Measurements from ENCODE around the gene TMEM208. TPM values are rescaled to one million over a fixed set of nuclear protein-coding genes. Genes with fewer than 3 reads are reported as not detected.

Gene TMEM208
- total RNA-seq, 4 donors from 2014 or later = 19.5 to 26.7 (median 23.8) TPM

GRCh38 chr16:67191411-67191994 lies 35.4 kb upstream of the TMEM208 start:
- H3K4me1 ChIP-seq = peaks cover 33 to 37% (median 37%) of the 10 kb centered on the region in 4 donors
- WGBS = 23% methylated on average over 9 of the region's 9 CpGs
- peak overlapping the region; percentile 79 to 94 (median 85) for H3K4me3 ChIP-seq
- no peaks in the 10 kb centered on the region for H3K9me3 ChIP-seq
- TF ChIP-seq POLR2AphosphoS5 (IDR thresholded peaks at IDR 0.05) = no peak
- no peak for TF ChIP-seq POLR2A (IDR thresholded peaks at IDR 0.05; ENCODE audit: low read depth)
- TF ChIP-seq EP300 (IDR thresholded peaks at IDR 0.05) = no peak
- TF ChIP-seq, protein P1, sequence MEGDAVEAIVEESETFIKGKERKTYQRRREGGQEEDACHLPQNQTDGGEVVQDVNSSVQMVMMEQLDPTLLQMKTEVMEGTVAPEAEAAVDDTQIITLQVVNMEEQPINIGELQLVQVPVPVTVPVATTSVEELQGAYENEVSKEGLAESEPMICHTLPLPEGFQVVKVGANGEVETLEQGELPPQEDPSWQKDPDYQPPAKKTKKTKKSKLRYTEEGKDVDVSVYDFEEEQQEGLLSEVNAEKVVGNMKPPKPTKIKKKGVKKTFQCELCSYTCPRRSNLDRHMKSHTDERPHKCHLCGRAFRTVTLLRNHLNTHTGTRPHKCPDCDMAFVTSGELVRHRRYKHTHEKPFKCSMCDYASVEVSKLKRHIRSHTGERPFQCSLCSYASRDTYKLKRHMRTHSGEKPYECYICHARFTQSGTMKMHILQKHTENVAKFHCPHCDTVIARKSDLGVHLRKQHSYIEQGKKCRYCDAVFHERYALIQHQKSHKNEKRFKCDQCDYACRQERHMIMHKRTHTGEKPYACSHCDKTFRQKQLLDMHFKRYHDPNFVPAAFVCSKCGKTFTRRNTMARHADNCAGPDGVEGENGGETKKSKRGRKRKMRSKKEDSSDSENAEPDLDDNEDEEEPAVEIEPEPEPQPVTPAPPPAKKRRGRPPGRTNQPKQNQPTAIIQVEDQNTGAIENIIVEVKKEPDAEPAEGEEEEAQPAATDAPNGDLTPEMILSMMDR (IDR thresholded peaks at IDR 0.05) = no peak
- no peaks in the 10 kb centered on the region for H3K27me3 ChIP-seq
- DNase-seq (ENCODE audit: extremely low spot score) = no peak
- intact Hi-C loops (cut with DNase I) = no loop called here
- peak overlapping the region in 2 of 4 donors; percentile 15 to 86 for H3K27ac ChIP-seq (replicated peaks in 1 of 4)
- H3K36me3 ChIP-seq = peaks cover 23 to 32% (median 31%) of the 10 kb centered on the region in 4 donors

- WGBS = 0% methylated on average over 11 of the region's 54 CpGs
- peak within 1 kb of the TSS; percentile 71 to 86 (median 77) for H3K27ac ChIP-seq (replicated peaks in 1 of 4)
Measured at GRCh38 chr16:67191995-67192681, 34.8 kb upstream of the TMEM208 start, which contains the start of gene E2F4. TSS of gene E2F4 (plus strand) at chr16:67192155. CDS start at chr16:67192228, 73 bp downstream.

GRCh38 chr16:67192781-67193361 lies 34.1 kb upstream of the TMEM208 start:
- Histone ChIP-seq H3K36me3 (peaks cover 36 to 46% (median 45%) of the 10 kb centered on the region in 4 donors), H3K27me3 (no peaks in the 10 kb centered on the region), H3K27ac (replicated peaks in 1 of 4) (peak overlapping the region; percentile 71 to 86 (median 77)), H3K4me3 (peak overlapping the region; percentile 79 to 94 (median 85)), H3K9me3 (no peaks in the 10 kb centered on the region), H3K4me1 (peaks cover 33 to 43% (median 39%) of the 10 kb centered on the region in 4 donors)
- 28% methylated on average over 11 of the region's 17 CpGs for WGBS
- TF ChIP-seq POLR2AphosphoS5 (IDR thresholded peaks at IDR 0.05) = no peak
- no peak for TF ChIP-seq POLR2A (IDR thresholded peaks at IDR 0.05; ENCODE audit: low read depth)
- TF ChIP-seq, protein P1 (IDR thresholded peaks at IDR 0.05) = no peak
- TF ChIP-seq EP300 (IDR thresholded peaks at IDR 0.05) = no peak
- DNase-seq (ENCODE audit: extremely low spot score) = no peak
- intact Hi-C loops (cut with DNase I) = no loop called here

More at GRCh38 chr16:67191995-67192681, 34.8 kb upstream of the TMEM208 start, which contains the start of gene E2F4:
- H3K36me3 ChIP-seq = peaks cover 30 to 39% (median 38%) of the 10 kb centered on the region in 4 donors
- peak within 1 kb of the TSS; percentile 79 to 94 (median 85) for H3K4me3 ChIP-seq
- DNase-seq (ENCODE audit: extremely low spot score) = peak; percentile 97
- H3K4me1 ChIP-seq = peaks cover 33 to 37% (median 37%) of the 10 kb centered on the region in 4 donors
- no peak for TF ChIP-seq EP300 (IDR thresholded peaks at IDR 0.05)
- TF ChIP-seq, protein P1 (IDR thresholded peaks at IDR 0.05) = peak in 1 of 3 experiments; percentile 36
- TF ChIP-seq POLR2A (IDR thresholded peaks at IDR 0.05; ENCODE audit: low read depth) = peak; percentile 41
- peak; percentile 84 to 98 for TF ChIP-seq POLR2AphosphoS5 (IDR thresholded peaks at IDR 0.05)
- intact Hi-C loops (cut with DNase I) = no loop called here
- H3K27me3 ChIP-seq = no peaks in the 10 kb centered on the region
- no peaks in the 10 kb centered on the region for H3K9me3 ChIP-seq

DNA sequence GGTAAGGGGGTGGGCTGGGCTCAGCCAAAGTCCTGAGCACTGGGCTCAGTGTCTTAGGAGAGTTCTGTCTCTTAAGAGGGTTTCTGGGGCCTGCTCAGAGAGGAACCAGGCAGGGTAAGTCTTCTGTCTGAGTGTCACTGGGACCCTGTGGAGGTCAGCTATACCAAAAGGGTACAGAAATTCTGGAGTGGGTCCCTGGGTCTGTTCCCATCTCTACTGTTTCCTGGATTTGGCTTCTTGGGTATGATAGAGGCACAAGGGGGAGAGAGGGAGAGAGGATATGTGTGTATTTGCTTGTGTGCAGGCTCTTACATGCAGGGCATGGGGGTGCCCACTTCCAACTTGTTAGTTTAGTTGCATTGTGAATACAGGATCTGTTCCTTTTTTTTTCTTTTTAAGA lies 33.4 kb upstream of the TMEM208 start:
- Histone ChIP-seq H3K4me1 (peaks cover 33 to 49% (median 46%) of the 10 kb centered on the region in 4 donors), H3K36me3 (peaks cover 36 to 53% (median 51%) of the 10 kb centered on the region in 4 donors), H3K27ac (replicated peaks in 1 of 4) (no peak overlapping the region), H3K9me3 (no peaks in the 10 kb centered on the region), H3K27me3 (no peaks in the 10 kb centered on the region), H3K4me3 (peak overlapping the region in 3 of 4 donors; percentile 80 to 94 (median 90))
- DNase-seq (ENCODE audit: extremely low spot score) = no peak
- no peak for TF ChIP-seq POLR2A (IDR thresholded peaks at IDR 0.05; ENCODE audit: low read depth)
- no peak for TF ChIP-seq EP300 (IDR thresholded peaks at IDR 0.05)
- TF ChIP-seq, protein P1 (IDR thresholded peaks at IDR 0.05) = no peak
- no peak for TF ChIP-seq POLR2AphosphoS5 (IDR thresholded peaks at IDR 0.05)
- intact Hi-C loops (cut with DNase I) = no loop called here
